C4-2B (cell line): ENCODE data around the gene TUBB.

Experiments used
- CTCF ChIP-seq: fragments of 450-650 bp; conservative IDR thresholded peaks from 2 replicates; pipeline ENCODE4 v1.5.1; 2017; ENCODE audit warnings: mild to moderate bottlenecking
- ZFX ChIP-seq: fragments of 450-650 bp; IDR thresholded peaks from 2 replicates; pipeline ENCODE4 v1.6.1; 2017

GRCh38 chr6:30761791-30762429 is 41.8 kb downstream of the TUBB start:
- TF ChIP-seq CTCF (no peak), ZFX (no peak)
